ENCODE measurements around the gene COQ8B.

COQ8B gene

GRCh38 chr19:40684280-40684679, 32.4 kb downstream of the COQ8B start:
- H3K36me3 ChIP-seq (ENCODE audit: insufficient read depth, insufficient read length, low read length), result peaks cover 47% of the 10 kb centered on the region
- H3K9me3 ChIP-seq (ENCODE audit: insufficient read depth, low read length), result no peaks in the 10 kb centered on the region
- H3K4me1 ChIP-seq (ENCODE audit: insufficient read depth, insufficient read length), result peaks cover 5% of the 10 kb centered on the region
- H3K27me3 ChIP-seq (ENCODE audit: insufficient read depth, insufficient read length), result no peaks in the 10 kb centered on the region
- TF ChIP-seq ZNF274 (IDR thresholded peaks at IDR 0.05; ENCODE audit: low read depth, low read length) (no peak), SUZ12 (IDR thresholded peaks at IDR 0.05; ENCODE audit: extremely low read depth, insufficient read depth, insufficient read length) (no peak), YY1 (IDR thresholded peaks at IDR 0.05; ENCODE audit: insufficient read depth, insufficient read length) (no peak)
- H3K9ac ChIP-seq (ENCODE audit: insufficient read length, low read depth), result no peak overlapping the region
- no peak for DNase-seq (ENCODE audit: low read depth, low spot score)
- no peak overlapping the region for H3K4me3 ChIP-seq (ENCODE audit: insufficient read length, low read depth)

- Histone ChIP-seq H3K27me3 (ENCODE audit: insufficient read depth, insufficient read length) (no peaks in the 10 kb centered on the region), H3K36me3 (ENCODE audit: insufficient read depth, insufficient read length, low read length) (peaks cover 50% of the 10 kb centered on the region), H3K4me3 (ENCODE audit: insufficient read length, low read depth) (no peak overlapping the region), H3K9me3 (ENCODE audit: insufficient read depth, low read length) (no peaks in the 10 kb centered on the region), H3K4me1 (ENCODE audit: insufficient read depth, insufficient read length) (no peaks in the 10 kb centered on the region), H3K9ac (ENCODE audit: insufficient read length, low read depth) (no peak overlapping the region)
- no peak for DNase-seq (ENCODE audit: low read depth, low spot score)
- TF ChIP-seq YY1 (IDR thresholded peaks at IDR 0.05; ENCODE audit: insufficient read depth, insufficient read length) (no peak), SUZ12 (IDR thresholded peaks at IDR 0.05; ENCODE audit: extremely low read depth, insufficient read depth, insufficient read length) (no peak), ZNF274 (IDR thresholded peaks at IDR 0.05; ENCODE audit: low read depth, low read length) (no peak)
Measured at GRCh38 chr19:40683437-40683836, 33.2 kb downstream of the COQ8B start.

DNA sequence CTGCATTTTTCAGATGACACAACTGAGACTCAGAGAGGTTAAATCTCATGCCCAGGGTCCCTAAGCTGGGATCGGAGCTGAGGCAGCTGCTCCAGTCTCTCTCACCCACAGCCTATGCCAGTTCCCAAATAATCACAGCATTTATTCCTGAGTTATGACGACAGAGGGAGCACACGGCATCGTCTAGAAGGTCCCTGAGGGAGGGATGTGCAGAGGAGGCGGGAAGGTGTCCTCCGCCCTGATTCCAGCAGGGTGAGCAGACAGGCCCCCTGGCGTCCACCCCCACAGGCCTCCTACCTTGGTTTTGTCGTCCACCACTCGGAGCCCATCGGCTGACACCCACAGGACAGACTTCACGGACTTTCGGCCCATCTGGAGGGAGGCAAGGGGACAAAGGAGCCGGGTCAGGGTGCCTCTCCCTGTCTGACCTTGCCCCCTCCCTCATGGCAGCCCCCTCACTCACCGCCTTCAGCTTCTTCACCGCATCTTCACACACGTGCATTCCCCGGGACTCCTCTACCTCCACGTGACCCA, 34.2 kb downstream of the COQ8B start:
- no peak for DNase-seq (ENCODE audit: low read depth, low spot score)
- Histone ChIP-seq H3K4me1 (ENCODE audit: insufficient read depth, insufficient read length) (no peaks in the 10 kb centered on the region), H3K4me3 (ENCODE audit: insufficient read length, low read depth) (no peak overlapping the region), H3K9ac (ENCODE audit: insufficient read length, low read depth) (no peak overlapping the region), H3K36me3 (ENCODE audit: insufficient read depth, insufficient read length, low read length) (peaks cover 59% of the 10 kb centered on the region), H3K9me3 (ENCODE audit: insufficient read depth, low read length) (no peaks in the 10 kb centered on the region), H3K27me3 (ENCODE audit: insufficient read depth, insufficient read length) (no peaks in the 10 kb centered on the region)
- TF ChIP-seq YY1 (IDR thresholded peaks at IDR 0.05; ENCODE audit: insufficient read depth, insufficient read length) (no peak), SUZ12 (IDR thresholded peaks at IDR 0.05; ENCODE audit: extremely low read depth, insufficient read depth, insufficient read length) (no peak), ZNF274 (IDR thresholded peaks at IDR 0.05; ENCODE audit: low read depth, low read length) (no peak)

DNA sequence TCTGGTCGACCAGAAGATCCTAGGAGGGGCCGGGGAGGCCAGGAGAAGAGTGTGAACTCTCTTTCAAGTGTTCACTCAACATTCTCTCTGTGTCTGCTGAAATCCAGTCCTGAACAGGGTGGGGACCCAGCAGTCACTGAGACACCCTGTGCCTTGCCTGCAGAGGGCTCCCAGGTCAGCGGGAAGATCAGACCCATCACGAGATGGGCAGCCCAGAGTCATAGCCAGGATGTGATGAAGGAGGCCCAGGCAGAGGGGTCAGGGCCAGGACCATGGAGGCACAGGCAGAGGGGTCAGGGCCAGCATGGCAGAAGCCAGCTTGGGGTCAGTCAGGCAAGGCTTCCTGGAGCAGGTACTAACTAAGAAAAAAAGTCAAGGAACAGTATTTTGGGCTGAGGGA, 35.6 kb downstream of the COQ8B start:
- no peak overlapping the region for H3K9ac ChIP-seq (ENCODE audit: insufficient read length, low read depth)
- peaks cover 60% of the 10 kb centered on the region for H3K36me3 ChIP-seq (ENCODE audit: insufficient read depth, insufficient read length, low read length)
- no peaks in the 10 kb centered on the region for H3K4me1 ChIP-seq (ENCODE audit: insufficient read depth, insufficient read length)
- no peak overlapping the region for H3K4me3 ChIP-seq (ENCODE audit: insufficient read length, low read depth)
- no peaks in the 10 kb centered on the region for H3K27me3 ChIP-seq (ENCODE audit: insufficient read depth, insufficient read length)
- no peak for TF ChIP-seq SUZ12 (IDR thresholded peaks at IDR 0.05; ENCODE audit: extremely low read depth, insufficient read depth, insufficient read length)
- no peak for TF ChIP-seq YY1 (IDR thresholded peaks at IDR 0.05; ENCODE audit: insufficient read depth, insufficient read length)
- no peak for TF ChIP-seq ZNF274 (IDR thresholded peaks at IDR 0.05; ENCODE audit: low read depth, low read length)
- no peak for DNase-seq (ENCODE audit: low read depth, low spot score)
- H3K9me3 ChIP-seq (ENCODE audit: insufficient read depth, low read length), result no peaks in the 10 kb centered on the region

DNA sequence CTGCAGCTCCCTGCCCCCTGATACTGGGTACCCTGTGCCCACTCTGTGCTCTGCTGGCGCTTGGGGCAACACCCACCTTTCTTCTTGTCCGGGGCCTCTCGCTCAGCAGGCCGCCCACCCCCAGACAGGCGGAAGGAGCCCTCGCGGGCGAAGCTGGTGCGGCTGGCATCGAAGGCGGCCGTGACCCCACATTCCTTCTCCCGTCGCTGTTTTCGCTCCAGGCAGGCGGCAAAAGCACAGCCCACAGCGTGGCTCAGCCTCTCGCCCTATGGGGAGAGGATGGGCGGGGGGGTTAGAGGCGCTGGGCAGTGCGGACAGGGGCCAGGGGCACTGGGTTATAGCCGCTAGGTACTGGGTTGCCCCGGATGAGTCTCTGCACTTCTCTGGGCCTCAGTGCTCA, 39.5 kb downstream of the COQ8B start:
- Histone ChIP-seq H3K4me1 (ENCODE audit: insufficient read depth, insufficient read length) (no peaks in the 10 kb centered on the region), H3K36me3 (ENCODE audit: insufficient read depth, insufficient read length, low read length) (peaks cover 69% of the 10 kb centered on the region), H3K9ac (ENCODE audit: insufficient read length, low read depth) (no peak overlapping the region), H3K9me3 (ENCODE audit: insufficient read depth, low read length) (no peaks in the 10 kb centered on the region), H3K27me3 (ENCODE audit: insufficient read depth, insufficient read length) (no peaks in the 10 kb centered on the region), H3K4me3 (ENCODE audit: insufficient read length, low read depth) (no peak overlapping the region)
- TF ChIP-seq SUZ12 (IDR thresholded peaks at IDR 0.05; ENCODE audit: extremely low read depth, insufficient read depth, insufficient read length) (no peak), YY1 (IDR thresholded peaks at IDR 0.05; ENCODE audit: insufficient read depth, insufficient read length) (no peak), ZNF274 (IDR thresholded peaks at IDR 0.05; ENCODE audit: low read depth, low read length) (no peak)
- no peak for DNase-seq (ENCODE audit: low read depth, low spot score)

- no peak for DNase-seq (ENCODE audit: low read depth, low spot score)
- Histone ChIP-seq H3K36me3 (ENCODE audit: insufficient read depth, insufficient read length, low read length) (peaks cover 84% of the 10 kb centered on the region), H3K4me1 (ENCODE audit: insufficient read depth, insufficient read length) (no peaks in the 10 kb centered on the region), H3K9me3 (ENCODE audit: insufficient read depth, low read length) (no peaks in the 10 kb centered on the region), H3K4me3 (ENCODE audit: insufficient read length, low read depth) (no peak overlapping the region), H3K9ac (ENCODE audit: insufficient read length, low read depth) (no peak overlapping the region), H3K27me3 (ENCODE audit: insufficient read depth, insufficient read length) (no peaks in the 10 kb centered on the region)
- TF ChIP-seq YY1 (IDR thresholded peaks at IDR 0.05; ENCODE audit: insufficient read depth, insufficient read length) (no peak), SUZ12 (IDR thresholded peaks at IDR 0.05; ENCODE audit: extremely low read depth, insufficient read depth, insufficient read length) (no peak), ZNF274 (IDR thresholded peaks at IDR 0.05; ENCODE audit: low read depth, low read length) (no peak)
Measured at GRCh38 chr19:40674291-40674690, 42.4 kb downstream of the COQ8B start.

GRCh38 chr19:40673397-40673796, 43.3 kb downstream of the COQ8B start:
- no peak for DNase-seq (ENCODE audit: low read depth, low spot score)
- H3K4me1 ChIP-seq (ENCODE audit: insufficient read depth, insufficient read length), result no peaks in the 10 kb centered on the region
- no peak overlapping the region for H3K4me3 ChIP-seq (ENCODE audit: insufficient read length, low read depth)
- no peak for TF ChIP-seq ZNF274 (IDR thresholded peaks at IDR 0.05; ENCODE audit: low read depth, low read length)
- H3K36me3 ChIP-seq (ENCODE audit: insufficient read depth, insufficient read length, low read length), result peaks cover 88% of the 10 kb centered on the region
- no peak overlapping the region for H3K9ac ChIP-seq (ENCODE audit: insufficient read length, low read depth)
- H3K27me3 ChIP-seq (ENCODE audit: insufficient read depth, insufficient read length), result no peaks in the 10 kb centered on the region
- H3K9me3 ChIP-seq (ENCODE audit: insufficient read depth, low read length), result no peaks in the 10 kb centered on the region

Data from NT2/D1 (cell line).